ENCODE results near the gene MS4A8.

DNA sequence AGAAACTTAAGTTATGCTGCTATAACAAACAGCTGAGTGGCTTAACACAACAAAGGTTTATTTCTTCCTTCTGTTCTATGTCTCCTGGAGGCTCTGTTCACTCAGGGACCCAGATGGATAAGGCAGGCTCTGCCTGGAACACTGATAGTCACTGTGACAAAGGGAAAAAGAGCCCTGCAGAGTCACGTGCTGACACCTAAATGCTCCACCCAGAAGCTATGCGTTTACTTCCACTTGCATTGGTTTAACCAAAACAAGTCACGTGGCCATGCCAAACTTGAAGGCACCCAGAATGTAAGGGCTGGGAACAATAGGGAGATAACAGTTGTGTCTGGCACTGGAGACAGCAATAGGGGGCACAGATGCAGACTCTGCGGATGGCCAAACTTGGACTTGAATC lies 53.9 kb downstream of the MS4A8 start:
- TF ChIP-seq, protein P1, sequence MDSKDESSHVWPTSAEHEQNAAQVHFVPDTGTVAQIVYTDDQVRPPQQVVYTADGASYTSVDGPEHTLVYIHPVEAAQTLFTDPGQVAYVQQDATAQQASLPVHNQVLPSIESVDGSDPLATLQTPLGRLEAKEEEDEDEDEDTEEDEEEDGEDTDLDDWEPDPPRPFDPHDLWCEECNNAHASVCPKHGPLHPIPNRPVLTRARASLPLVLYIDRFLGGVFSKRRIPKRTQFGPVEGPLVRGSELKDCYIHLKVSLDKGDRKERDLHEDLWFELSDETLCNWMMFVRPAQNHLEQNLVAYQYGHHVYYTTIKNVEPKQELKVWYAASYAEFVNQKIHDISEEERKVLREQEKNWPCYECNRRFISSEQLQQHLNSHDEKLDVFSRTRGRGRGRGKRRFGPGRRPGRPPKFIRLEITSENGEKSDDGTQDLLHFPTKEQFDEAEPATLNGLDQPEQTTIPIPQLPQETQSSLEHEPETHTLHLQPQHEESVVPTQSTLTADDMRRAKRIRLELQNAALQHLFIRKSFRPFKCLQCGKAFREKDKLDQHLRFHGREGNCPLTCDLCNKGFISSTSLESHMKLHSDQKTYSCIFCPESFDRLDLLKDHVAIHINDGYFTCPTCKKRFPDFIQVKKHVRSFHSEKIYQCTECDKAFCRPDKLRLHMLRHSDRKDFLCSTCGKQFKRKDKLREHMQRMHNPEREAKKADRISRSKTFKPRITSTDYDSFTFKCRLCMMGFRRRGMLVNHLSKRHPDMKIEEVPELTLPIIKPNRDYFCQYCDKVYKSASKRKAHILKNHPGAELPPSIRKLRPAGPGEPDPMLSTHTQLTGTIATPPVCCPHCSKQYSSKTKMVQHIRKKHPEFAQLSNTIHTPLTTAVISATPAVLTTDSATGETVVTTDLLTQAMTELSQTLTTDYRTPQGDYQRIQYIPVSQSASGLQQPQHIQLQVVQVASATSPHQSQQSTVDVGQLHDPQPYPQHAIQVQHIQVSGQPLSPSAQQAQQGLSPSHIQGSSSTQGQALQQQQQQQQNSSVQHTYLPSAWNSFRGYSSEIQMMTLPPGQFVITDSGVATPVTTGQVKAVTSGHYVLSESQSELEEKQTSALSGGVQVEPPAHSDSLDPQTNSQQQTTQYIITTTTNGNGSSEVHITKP (CRISPR knock-in tag; IDR thresholded peaks at IDR 0.05; ENCODE audit: low read depth): no peak
- TF ChIP-seq EHMT2 (IDR thresholded peaks at IDR 0.05; ENCODE audit: borderline replicate concordance, low read depth, low read length) (no peak), NR3C1 (CRISPR knock-in tag; IDR thresholded peaks at IDR 0.05) (no peak)
